IMR-90 (cell line): ENCODE results near the gene RMI2. TPM values are rescaled to one million over a fixed set of nuclear protein-coding genes. Genes with fewer than 3 reads are reported as not detected.

ENCODE experiments used
- ATAC-seq: fragments of 200-7000 bp; cut with Tn5 transposase; 2 replicates; pipeline ENCODE4 v1.9.1; 2020; ENCODE audit warnings: low read depth, mild to moderate bottlenecking, moderate library complexity
- BruUV-seq: library from RNA; stranded (reverse); fragments of 400-500 nt; replicated peaks from 2 replicates; lab custom pipeline; 2021; lab: Mats Ljungman, UMichigan
- CTCF ChIA-PET: fragments of 300-600 bp; formaldehyde crosslinking; extraction: SDS; loops from one replicate; lab custom pipeline; 2021; ENCODE audit warnings: antibody characterized with exemption; lab: Yijun Ruan, JAX
- POLR2A ChIA-PET: fragments of 300-600 bp; sonication (Branson Sonifier 250); formaldehyde crosslinking; loops from one replicate; lab custom pipeline; 2022; ENCODE audit warnings: antibody characterized with exemption; ENCODE audit not compliant: unreplicated experiment; lab: Charles Lee
- DNase-seq: peaks from one replicate; pipeline ENCODE4 v3.0.0; 2013
- H2AFZ ChIP-seq: replicated peaks from 2 replicates; pipeline ENCODE3; 2013; ENCODE audit warnings: low read length, mild to moderate bottlenecking; ENCODE audit not compliant: poor library complexity
- H2AK5ac ChIP-seq: 2 replicates; pipeline ENCODE4 v1.6.1; 2013; ENCODE audit warnings: low read depth, low read length, inconsistent platforms
- H2AK9ac ChIP-seq: replicated peaks from 2 replicates; pipeline ENCODE3; 2013; ENCODE audit warnings: mild to moderate bottlenecking, low read depth, low read length, moderate library complexity; ENCODE audit not compliant: poor library complexity
- H2BK120ac ChIP-seq: 2 replicates; pipeline ENCODE4 v1.6.1; 2013; ENCODE audit warnings: low read depth, low read length, inconsistent platforms
- H2BK15ac ChIP-seq: 3 replicates; pipeline ENCODE4 v1.6.1; 2013; ENCODE audit warnings: low read depth, low read length, inconsistent platforms
- H2BK20ac ChIP-seq: 2 replicates; pipeline ENCODE4 v1.6.1; 2013; ENCODE audit warnings: low read depth, mild to moderate bottlenecking, inconsistent platforms, low read length, moderate library complexity
- H2BK5ac ChIP-seq: 2 replicates; pipeline ENCODE4 v1.6.1; 2013; ENCODE audit warnings: mild to moderate bottlenecking, low read depth, low read length, inconsistent platforms; ENCODE audit not compliant: poor library complexity, severe bottlenecking
- H3K14ac ChIP-seq: replicated peaks from 2 replicates; pipeline ENCODE4 v1.6.1; 2013; ENCODE audit warnings: low read depth, low read length, inconsistent platforms
- H3K18ac ChIP-seq: 2 replicates; pipeline ENCODE4 v1.6.1; 2013; ENCODE audit warnings: low read depth, low read length, control low read depth
- H3K23ac ChIP-seq: 2 replicates; pipeline ENCODE4 v1.6.1; 2013; ENCODE audit warnings: low read depth, low read length, inconsistent platforms
- H3K27ac ChIP-seq: 2 replicates; pipeline ENCODE4 v1.5.1; 2013; ENCODE audit warnings: mild to moderate bottlenecking, control low read depth, low read length; ENCODE audit not compliant: insufficient read depth
- H3K27me3 ChIP-seq: 2 replicates; pipeline ENCODE4 v1.6.1; 2013; ENCODE audit warnings: low read length; ENCODE audit not compliant: control insufficient read depth, insufficient read depth
- H3K36me3 ChIP-seq: 2 replicates; pipeline ENCODE4 v1.6.1; 2013; ENCODE audit warnings: low read length, mixed read lengths; ENCODE audit not compliant: control insufficient read depth, insufficient read depth
- H3K4ac ChIP-seq: 2 replicates; pipeline ENCODE4 v1.6.1; 2013; ENCODE audit warnings: low read depth, low read length, inconsistent platforms
- H3K4me1 ChIP-seq: 2 replicates; pipeline ENCODE4 v1.6.1; 2013; ENCODE audit warnings: low read length, mixed read lengths; ENCODE audit not compliant: control insufficient read depth, insufficient read depth
- H3K4me2 ChIP-seq: 2 replicates; pipeline ENCODE4 v1.6.1; 2013; ENCODE audit warnings: low read depth, mild to moderate bottlenecking, control low read depth, low read length, moderate library complexity
- H3K4me3 ChIP-seq: 2 replicates; pipeline ENCODE4 v1.5.1; 2013; ENCODE audit warnings: low read depth, mild to moderate bottlenecking, control low read depth, low read length, moderate library complexity; ENCODE audit not compliant: insufficient read depth
- H3K56ac ChIP-seq: 2 replicates; pipeline ENCODE4 v1.6.1; 2013; ENCODE audit warnings: low read length, inconsistent platforms; ENCODE audit not compliant: insufficient read depth; ENCODE audit errors: extremely low read depth
- H3K79me1 ChIP-seq, 2 experiments: 2 replicates each; pipeline ENCODE4 v1.6.1; 2013; ENCODE audit warnings: low read length in 2 of 2, inconsistent platforms in 1 of 2, low read depth in 1 of 2
- H3K9ac ChIP-seq: 2 replicates; pipeline ENCODE4 v1.6.1; 2013; ENCODE audit warnings: low read depth, low read length, control low read depth
- H3K9me1 ChIP-seq: 2 replicates; pipeline ENCODE4 v1.6.1; 2013; ENCODE audit warnings: low read length, inconsistent platforms; ENCODE audit not compliant: insufficient read depth
- H3K9me3 ChIP-seq: 2 replicates; pipeline ENCODE4 v1.6.1; 2013; ENCODE audit warnings: low read length; ENCODE audit not compliant: control insufficient read depth, insufficient read depth
- H4K20me1 ChIP-seq: 2 replicates; pipeline ENCODE4 v1.6.1; 2013; ENCODE audit warnings: low read length, inconsistent platforms; ENCODE audit not compliant: insufficient read depth
- H4K5ac ChIP-seq: 2 replicates; pipeline ENCODE4 v1.6.1; 2013; ENCODE audit warnings: mild to moderate bottlenecking, low read depth, low read length, control low read depth
- H4K8ac ChIP-seq, 2 experiments: 2 replicates each; pipeline ENCODE4 v1.6.1; 2013; ENCODE audit warnings: low read depth in 2 of 2, low read length in 2 of 2, control low read depth in 1 of 2, inconsistent platforms in 1 of 2
- H4K91ac ChIP-seq: 2 replicates; pipeline ENCODE4 v1.6.1; 2013; ENCODE audit warnings: low read depth, low read length, inconsistent platforms; ENCODE audit not compliant: insufficient read depth
- CEBPB ChIP-seq: IDR thresholded peaks from 2 replicates; pipeline ENCODE4 v1.6.1; 2012; ENCODE audit warnings: low read depth, low read length, improper control_type of control experiment
- CHD1 ChIP-seq: IDR thresholded peaks from 2 replicates; pipeline ENCODE4 v1.6.1; 2012; ENCODE audit warnings: low read depth, low read length, improper control_type of control experiment
- CTCF ChIP-seq: conservative IDR thresholded peaks from 2 replicates; pipeline ENCODE4 v1.5.1; 2012; ENCODE audit warnings: mild to moderate bottlenecking, low read depth, low read length, improper control_type of control experiment
- ELK1 ChIP-seq: fragments of 150-350 bp; IDR thresholded peaks from 2 replicates; pipeline ENCODE4 v1.6.1; 2016; ENCODE audit warnings: low read depth, mild to moderate bottlenecking, low read length, moderate library complexity, borderline replicate concordance
- FOS ChIP-seq: fragments of 150-350 bp; IDR thresholded peaks from 2 replicates; pipeline ENCODE4 v1.6.1; 2016; ENCODE audit warnings: low read depth, low read length
- MAFK ChIP-seq: IDR thresholded peaks from 2 replicates; pipeline ENCODE4 v1.6.1; 2012; ENCODE audit warnings: low read depth, low read length, improper control_type of control experiment
- MAZ ChIP-seq: IDR thresholded peaks from 2 replicates; pipeline ENCODE4 v1.6.1; 2012; ENCODE audit warnings: low read depth, mild to moderate bottlenecking, low read length, improper control_type of control experiment, moderate library complexity, borderline replicate concordance
- MXI1 ChIP-seq: IDR thresholded peaks from 2 replicates; pipeline ENCODE4 v1.6.1; 2012; ENCODE audit warnings: low read depth, mild to moderate bottlenecking, low read length, moderate library complexity, borderline replicate concordance
- NFE2L2 ChIP-seq: fragments of 150-350 bp; IDR thresholded peaks from 2 replicates; pipeline ENCODE4 v1.6.1; 2016; ENCODE audit warnings: low read depth, mild to moderate bottlenecking, low read length
- POLR2A ChIP-seq: IDR thresholded peaks from 2 replicates; pipeline ENCODE4 v1.6.1; 2012; ENCODE audit warnings: mild to moderate bottlenecking, low read depth, low read length
- RAD21 ChIP-seq: IDR thresholded peaks from 2 replicates; pipeline ENCODE4 v1.6.1; 2012; ENCODE audit warnings: low read length, improper control_type of control experiment
- SMC3 ChIP-seq: fragments of 150-350 bp; IDR thresholded peaks from 2 replicates; pipeline ENCODE4 v1.6.1; 2016; ENCODE audit warnings: low read depth, mild to moderate bottlenecking, antibody characterized with exemption, low read length, moderate library complexity
- WGBS, 2 experiments: methylation state at CpG; one replicate each; pipeline versions ENCODE4 v1.1.5 to v1.1.7; 2013; ENCODE audit warnings: missing lambda C conversion rate in 2 of 2; ENCODE audit not compliant: insufficient read length in 1 of 2; ENCODE audit errors: extremely low coverage in 2 of 2; 5-methylcytosine and 5-hydroxymethylcytosine counted together
- dilution Hi-C: fragments of 300-500 bp; cut with HindIII; formaldehyde crosslinking; loops from one replicate; pipeline ENCODE4 v1.14.3; 2018; ENCODE audit warnings: low sequenced_read_pairs; ENCODE audit not compliant: unreplicated experiment
- in situ Hi-C: fragments of 300-500 bp; cut with MboI; formaldehyde crosslinking; loops from 3 replicates; pipeline ENCODE4 v1.14.3; 2019; ENCODE audit warnings: low sequenced_read_pairs, inconsistent platforms, mixed read lengths
- intact Hi-C: fragments of 100-400 bp; cut with micrococcal nuclease; formaldehyde crosslinking; loops from 2 replicates; pipeline ENCODE4 v1.10.0; 2022
- polyA plus RNA-seq, 3 experiments: library from polyadenylated mRNA; depleted of rRNA; stranded (reverse); fragments of >200 nt; gene quantifications; 2 replicates each; pipeline ENCODE4 v1.2.3, GENCODE V29; 2012; ENCODE audit warnings: low replicate concordance in 1 of 3
- total RNA-seq: library from RNA; depleted of rRNA; stranded (reverse); fragments of >200 nt; gene quantifications from 2 replicates; pipeline ENCODE4 v1.2.3, GENCODE V29; 2012
- TF ChIP-seq, protein P1 (sequence below): fragments of 150-350 bp; IDR thresholded peaks from 2 replicates; pipeline ENCODE4 v1.6.1; 2017; ENCODE audit warnings: mild to moderate bottlenecking, antibody characterized with exemption, low read length, low read depth

Gene RMI2
- total and polyA plus RNA-seq, 2 of the 4 experiments (the other 2 are of a cell fraction), result 3.2 to 5.6 TPM

DNA sequence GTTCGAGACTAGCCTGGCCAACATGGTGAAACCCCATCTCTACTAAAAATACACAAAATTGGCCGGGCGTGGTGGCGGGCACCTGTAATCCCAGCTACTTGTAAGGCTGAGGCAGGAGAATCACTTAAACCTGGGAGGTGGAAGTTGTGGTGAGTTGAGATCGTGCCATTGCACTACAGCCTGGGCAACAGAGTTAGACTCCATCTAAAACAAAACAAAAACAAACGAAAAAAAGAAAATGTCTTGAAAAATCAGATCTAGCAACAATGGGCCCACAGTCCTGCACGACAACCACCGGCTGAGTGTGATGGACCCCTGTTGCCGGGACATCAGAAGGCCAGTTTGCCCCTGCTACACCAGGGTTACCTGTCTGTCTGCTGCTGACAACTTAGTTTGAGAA is 3.9 kb upstream of the RMI2 start:
- ChIA-PET POLR2A (no interaction called here), CTCF (no interaction called here)
- no peak overlapping the region for H4K91ac ChIP-seq

More for the DNA sequence above, 3.9 kb upstream of the RMI2 start:
- no peak overlapping the region for H2BK120ac ChIP-seq
- intact Hi-C loops, result no loop called here
- H3K4me2 ChIP-seq, result no peak overlapping the region
- no peaks in the 10 kb centered on the region for H4K20me1 ChIP-seq
- H3K56ac ChIP-seq, result no peak overlapping the region
- H3K9me1 ChIP-seq, result 0 out of 2 replicates have a peak, but pooled peaks cover 3% of the 10 kb centered on the region
- H3K27me3 ChIP-seq, result no peaks in the 10 kb centered on the region
- H2AFZ ChIP-seq, result no peak overlapping the region
- BruUV-seq, result no TSS peak
- no peak overlapping the region for H3K4ac ChIP-seq
- WGBS, 2 experiments, result no CpG with 5 or more reads among the region's 9 CpGs
- peaks cover 2% of the 10 kb centered on the region; the same call in 1 of the 2 replicates for H3K4me1 ChIP-seq
- ATAC-seq, result no peak
- H3K79me1 ChIP-seq, result peaks cover 5 to 10% of the 10 kb centered on the region in 2 experiments; a peak in 3 of 4 replicates
- TF ChIP-seq FOS (no peak), MXI1 (no peak), SMC3 (no peak), CEBPB (no peak), MAFK (no peak), CTCF (no peak), CHD1 (no peak), RAD21 (no peak), ELK1 (no peak), POLR2A (no peak), NFE2L2 (no peak), MAZ (no peak)
- TF ChIP-seq, protein P1, sequence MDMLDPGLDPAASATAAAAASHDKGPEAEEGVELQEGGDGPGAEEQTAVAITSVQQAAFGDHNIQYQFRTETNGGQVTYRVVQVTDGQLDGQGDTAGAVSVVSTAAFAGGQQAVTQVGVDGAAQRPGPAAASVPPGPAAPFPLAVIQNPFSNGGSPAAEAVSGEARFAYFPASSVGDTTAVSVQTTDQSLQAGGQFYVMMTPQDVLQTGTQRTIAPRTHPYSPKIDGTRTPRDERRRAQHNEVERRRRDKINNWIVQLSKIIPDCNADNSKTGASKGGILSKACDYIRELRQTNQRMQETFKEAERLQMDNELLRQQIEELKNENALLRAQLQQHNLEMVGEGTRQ, result no peak
- no peak overlapping the region for H2BK15ac ChIP-seq
- H2BK20ac ChIP-seq, result no peak overlapping the region
- no peak overlapping the region for H3K14ac ChIP-seq
- no peaks in the 10 kb centered on the region for H3K9me3 ChIP-seq
- no peak overlapping the region for H3K18ac ChIP-seq
- H3K9ac ChIP-seq, result no peak overlapping the region
- no peaks in the 10 kb centered on the region for H3K36me3 ChIP-seq
- in situ Hi-C loops, result no loop called here
- no peak overlapping the region for H2AK9ac ChIP-seq
- H3K4me3 ChIP-seq, result no peak overlapping the region
- no peak overlapping the region for H4K8ac ChIP-seq
- H3K23ac ChIP-seq, result no peak overlapping the region
- dilution Hi-C loops, result no loop called here
- no peak overlapping the region for H3K27ac ChIP-seq
- H2BK5ac ChIP-seq, result no peak overlapping the region
- no peak overlapping the region for H4K5ac ChIP-seq
- no peak for DNase-seq
- no peak overlapping the region for H2AK5ac ChIP-seq
